HG03066 (cell line): ENCODE results near the gene AGK.

Experiments
- ATAC-seq: cut with Tn5 transposase; IDR thresholded peaks from one replicate; pipeline ENCODE4 v1.9.1; 2021; ENCODE audit warnings: low read depth; ENCODE audit not compliant: unreplicated experiment

AGK gene

GRCh38 chr7:141585592-141586510 lies 34.6 kb downstream of the AGK start:
- ATAC-seq = peak; percentile 65

GRCh38 chr7:141586878-141587277 lies 35.7 kb downstream of the AGK start:
- no peak for ATAC-seq

GRCh38 chr7:141587304-141587703 lies 36.1 kb downstream of the AGK start:
- ATAC-seq = no peak

- ATAC-seq = no peak
Measured at GRCh38 chr7:141588912-141589311, 37.7 kb downstream of the AGK start.

GRCh38 chr7:141590071-141590470 lies 38.9 kb downstream of the AGK start:
- ATAC-seq = no peak

GRCh38 chr7:141590666-141591065 lies 39.5 kb downstream of the AGK start:
- ATAC-seq = no peak

- no peak for ATAC-seq
Measured at GRCh38 chr7:141593134-141593533, 41.9 kb downstream of the AGK start.

- no peak for ATAC-seq
Measured at GRCh38 chr7:141597966-141598365, 46.8 kb downstream of the AGK start.

GRCh38 chr7:141598408-141598807 lies 47.2 kb downstream of the AGK start:
- no peak for ATAC-seq

- no peak for ATAC-seq
Measured at GRCh38 chr7:141600168-141601006, 49.2 kb downstream of the AGK start.

- no peak for ATAC-seq
Measured at GRCh38 chr7:141609576-141609975, 58.4 kb downstream of the AGK start.

- ATAC-seq = no peak
Measured at GRCh38 chr7:141610671-141611070, 59.5 kb downstream of the AGK start.

GRCh38 chr7:141612861-141613260 lies 61.7 kb downstream of the AGK start:
- ATAC-seq = no peak

- no peak for ATAC-seq
Measured at GRCh38 chr7:141617280-141617679, 66.1 kb downstream of the AGK start.

GRCh38 chr7:141619745-141620144 lies 68.5 kb downstream of the AGK start:
- ATAC-seq = no peak

- no peak for ATAC-seq
Measured at GRCh38 chr7:141624763-141625162, 73.6 kb downstream of the AGK start.

GRCh38 chr7:141630621-141631020 lies 79.4 kb downstream of the AGK start:
- ATAC-seq = no peak

GRCh38 chr7:141631525-141631924 lies 80.3 kb downstream of the AGK start:
- ATAC-seq = no peak

GRCh38 chr7:141634065-141634464 lies 82.9 kb downstream of the AGK start:
- no peak for ATAC-seq

GRCh38 chr7:141636053-141636452 lies 84.8 kb downstream of the AGK start:
- no peak for ATAC-seq

GRCh38 chr7:141640239-141640840 lies 89.1 kb downstream of the AGK start:
- no peak for ATAC-seq
